Measurements from ENCODE around the gene RUFY3. TPM values are rescaled to one million over a fixed set of nuclear protein-coding genes. Genes with fewer than 3 reads are reported as not detected.

Gene RUFY3
- total and polyA plus RNA-seq, 2 of the 13 experiments (the other 11 are each of a cell fraction or from before 2014, with no cell fraction given) = 17.9 to 25.3 TPM

GRCh38 chr4:70705183-70706043 lies 16.4 kb upstream of the RUFY3 start (continued):
- no peak for TF ChIP-seq ZHX2 (IDR thresholded peaks at IDR 0.05; ENCODE audit: low read depth)
- no peak for TF ChIP-seq ZHX2 (CRISPR knock-in tag; IDR thresholded peaks at IDR 0.05; ENCODE audit: borderline replicate concordance)
- no peak for TF ChIP-seq CEBPB (IDR thresholded peaks at IDR 0.05; ENCODE audit: borderline replicate concordance, low read depth, low read length)
- TF ChIP-seq MED13 (CRISPR knock-in tag; IDR thresholded peaks at IDR 0.05) = no peak
- no peak for TF ChIP-seq ZNF646 (CRISPR knock-in tag; IDR thresholded peaks at IDR 0.05)
- peak; percentile 65; the same call in 1 of the 2 replicates for TF ChIP-seq MYPOP (CRISPR knock-in tag; IDR thresholded peaks at IDR 0.05)
- TF ChIP-seq GTF2F1 (IDR thresholded peaks at IDR 0.05; ENCODE audit: low read length) = no peak
- no peak for TF ChIP-seq HCFC1 (IDR thresholded peaks at IDR 0.05; ENCODE audit: low read depth, low read length)
- no peak for TF ChIP-seq HBP1 (CRISPR knock-in tag; IDR thresholded peaks at IDR 0.05; ENCODE audit: low read depth)
- TF ChIP-seq ZNF34 (CRISPR knock-in tag; IDR thresholded peaks at IDR 0.05; ENCODE audit: borderline replicate concordance) = no peak
